Ramos (cell line): Measurements from ENCODE around the gene SELENOO.

ENCODE experiments used
- in situ Hi-C: fragments of 300-500 bp; cut with MboI; formaldehyde crosslinking; loops from one replicate; pipeline ENCODE4 v1.14.3; 2022; ENCODE audit warnings: low sequenced_read_pairs; ENCODE audit not compliant: unreplicated experiment

The SELENOO gene

DNA sequence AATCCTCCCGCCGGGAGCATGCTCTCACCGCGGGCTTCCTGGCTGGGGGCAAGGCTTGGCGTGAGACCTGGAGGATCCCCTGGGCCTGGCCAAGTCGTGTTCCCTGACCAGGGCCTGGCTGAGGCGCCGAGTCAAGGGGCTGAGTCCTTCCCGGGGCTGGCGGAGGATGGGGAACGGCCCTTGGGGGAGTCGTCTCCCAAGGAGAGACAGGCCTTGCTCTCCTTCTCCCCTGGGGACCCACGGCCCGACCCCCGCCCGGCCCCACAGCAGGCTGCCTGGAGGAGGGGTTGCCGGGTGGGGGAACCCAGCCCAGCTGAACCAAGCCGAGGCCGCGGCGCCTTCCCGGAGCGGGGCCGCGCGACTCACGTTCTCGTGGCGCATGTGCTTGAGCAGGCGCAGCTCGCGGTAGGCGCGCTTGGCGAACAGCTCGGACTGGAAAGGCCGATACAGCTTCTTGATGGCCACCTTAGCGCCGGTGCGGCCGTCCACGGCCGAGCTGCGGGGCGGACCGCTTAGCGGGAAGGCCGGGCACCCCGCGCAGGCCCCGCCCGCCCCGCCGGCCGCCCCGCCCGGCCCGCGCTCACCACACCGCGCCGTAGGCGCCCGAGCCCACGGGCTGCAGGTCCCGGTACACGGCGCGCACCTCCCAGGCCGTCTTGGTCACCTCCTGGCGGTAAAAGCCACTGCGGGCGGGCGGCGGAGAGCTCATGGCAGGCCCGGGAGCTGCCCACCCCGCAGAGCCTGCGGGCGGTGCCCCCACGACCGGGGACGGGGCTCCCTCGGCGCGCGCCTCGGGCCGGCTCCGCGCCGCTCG is 60.2 kb downstream of the SELENOO start:
- in situ Hi-C loops = no loop called here

DNA sequence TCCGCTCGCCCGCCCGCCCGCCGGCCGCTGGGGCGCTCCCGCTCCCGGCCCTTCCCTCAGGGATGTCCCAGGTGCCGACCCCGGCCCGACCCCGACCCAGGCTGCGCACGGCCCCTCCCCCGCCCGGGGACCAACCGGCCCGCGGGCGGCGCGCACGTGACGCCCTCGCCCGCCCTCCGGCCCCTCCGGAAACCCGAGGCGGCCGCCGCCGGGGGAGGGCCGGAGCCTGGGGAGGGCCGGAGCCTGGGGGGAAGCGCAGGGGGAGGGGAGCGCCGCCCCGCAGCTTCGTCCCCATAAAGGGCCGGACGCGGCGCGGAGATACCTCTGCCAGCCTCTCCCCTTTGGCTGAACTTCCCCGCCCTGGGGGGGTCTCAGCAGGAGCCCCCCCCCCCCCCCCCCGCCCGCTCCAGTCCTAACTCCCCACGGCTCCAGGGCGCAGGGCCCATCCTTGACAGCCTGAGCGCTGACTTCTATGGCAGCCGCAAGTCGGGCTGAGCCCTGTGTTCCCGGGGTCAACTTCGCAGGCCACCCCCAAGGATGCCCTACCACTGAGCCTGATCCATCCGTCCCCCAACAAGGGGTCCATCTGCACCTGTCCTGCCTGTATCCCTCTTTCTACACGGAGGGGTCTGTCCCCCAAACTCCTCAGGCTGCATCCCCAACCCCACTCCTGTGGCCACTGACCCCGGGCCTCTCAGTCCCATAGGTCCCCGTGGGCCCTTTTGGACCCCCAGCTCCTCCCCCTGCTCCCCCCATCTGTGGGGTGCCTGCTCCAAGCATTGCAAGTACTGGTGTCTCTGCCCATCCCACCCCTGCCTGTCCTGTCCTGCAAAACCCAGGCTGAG is 61.0 kb downstream of the SELENOO start, which contains the start of gene MAPK12:
MAPK12 (minus strand) TSS at position 69 of the 845 bp plus-strand sequence. CDS start 174 bp downstream, outside the sequence.
- in situ Hi-C loops = no loop called here

DNA sequence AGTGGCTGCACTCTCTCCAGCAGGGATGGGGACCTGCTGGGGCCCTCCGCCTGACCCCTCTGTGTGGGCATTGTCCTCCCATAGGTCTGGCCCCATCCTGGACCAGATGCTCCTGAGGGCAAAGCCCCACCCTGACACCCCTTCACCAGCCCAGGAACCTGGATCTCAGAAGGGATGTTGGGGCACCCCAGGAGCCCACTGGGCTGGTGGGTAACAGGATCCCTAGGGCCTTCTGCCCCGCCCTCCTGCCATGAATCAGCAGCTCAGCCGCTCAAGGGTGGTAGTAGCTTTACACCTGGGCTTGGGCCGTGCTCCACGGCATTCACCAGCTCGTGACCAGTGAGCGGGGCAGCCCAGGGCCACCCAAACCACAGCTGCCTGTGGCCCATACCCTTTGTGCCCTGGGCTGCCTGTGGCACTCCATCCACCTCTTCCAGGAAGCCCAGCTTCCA is 61.7 kb downstream of the SELENOO start:
- in situ Hi-C loops = no loop called here

DNA sequence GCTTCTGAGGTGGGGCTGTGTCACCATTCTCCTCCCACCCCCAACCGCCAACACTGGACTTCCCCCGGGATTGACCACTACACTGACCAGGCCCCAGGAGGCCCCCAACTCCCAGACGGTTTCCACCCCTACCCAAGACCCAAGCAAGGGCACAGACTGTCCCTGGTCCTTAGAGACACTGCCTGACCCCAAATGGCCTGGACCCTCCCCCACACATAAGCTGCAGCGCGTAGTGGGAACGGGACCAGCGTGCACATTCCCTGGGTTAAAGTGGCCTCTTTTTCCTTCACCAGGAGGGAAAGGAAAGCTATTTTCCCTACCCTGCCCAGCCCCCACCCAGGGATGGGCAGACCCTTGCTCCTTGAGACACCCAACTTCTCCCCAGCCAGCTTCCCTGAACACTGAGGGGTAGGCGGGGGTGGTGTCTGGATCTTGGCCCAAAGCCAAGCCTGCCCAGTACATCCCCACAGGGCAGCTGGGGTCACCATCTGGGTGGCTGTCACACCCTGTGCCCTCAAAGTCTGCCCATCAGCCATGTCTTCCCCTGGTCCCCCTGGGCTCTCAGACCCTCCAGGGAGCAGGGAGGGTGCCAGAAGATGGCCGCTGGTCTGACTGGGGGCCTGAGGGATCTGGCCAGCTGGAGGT is 62.3 kb downstream of the SELENOO start:
- in situ Hi-C loops = no loop called here

DNA sequence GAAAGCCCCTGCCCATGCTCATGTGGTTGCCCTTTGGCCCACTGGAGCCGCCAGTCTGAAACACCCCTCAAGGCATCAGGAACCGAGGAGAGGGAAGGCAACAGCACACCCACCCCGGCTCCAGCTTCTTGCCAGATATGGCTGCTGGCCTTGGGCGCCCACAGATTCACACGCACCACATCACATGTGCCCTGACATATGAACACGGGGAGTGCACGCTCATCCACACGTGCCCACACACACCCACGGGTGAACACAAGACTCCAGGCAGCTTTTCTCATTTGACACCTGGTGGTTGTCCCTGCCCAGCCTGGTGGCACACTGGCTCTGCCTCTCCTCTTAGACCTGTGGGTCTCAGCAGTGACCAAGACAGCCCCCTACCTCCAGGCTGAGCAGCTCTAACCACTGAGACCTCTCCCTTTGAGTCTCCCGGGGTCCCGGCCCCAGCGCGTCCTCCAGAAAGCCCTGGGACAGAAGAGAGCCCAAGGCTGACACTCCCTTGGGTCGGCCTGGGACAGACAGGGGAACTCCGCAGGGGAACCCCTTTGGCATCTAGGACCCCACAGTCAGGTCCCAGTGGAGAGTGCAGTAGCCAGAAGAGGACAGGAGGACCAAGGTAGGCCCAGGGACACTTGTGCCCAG is 63.4 kb downstream of the SELENOO start:
- in situ Hi-C loops = no loop called here

DNA sequence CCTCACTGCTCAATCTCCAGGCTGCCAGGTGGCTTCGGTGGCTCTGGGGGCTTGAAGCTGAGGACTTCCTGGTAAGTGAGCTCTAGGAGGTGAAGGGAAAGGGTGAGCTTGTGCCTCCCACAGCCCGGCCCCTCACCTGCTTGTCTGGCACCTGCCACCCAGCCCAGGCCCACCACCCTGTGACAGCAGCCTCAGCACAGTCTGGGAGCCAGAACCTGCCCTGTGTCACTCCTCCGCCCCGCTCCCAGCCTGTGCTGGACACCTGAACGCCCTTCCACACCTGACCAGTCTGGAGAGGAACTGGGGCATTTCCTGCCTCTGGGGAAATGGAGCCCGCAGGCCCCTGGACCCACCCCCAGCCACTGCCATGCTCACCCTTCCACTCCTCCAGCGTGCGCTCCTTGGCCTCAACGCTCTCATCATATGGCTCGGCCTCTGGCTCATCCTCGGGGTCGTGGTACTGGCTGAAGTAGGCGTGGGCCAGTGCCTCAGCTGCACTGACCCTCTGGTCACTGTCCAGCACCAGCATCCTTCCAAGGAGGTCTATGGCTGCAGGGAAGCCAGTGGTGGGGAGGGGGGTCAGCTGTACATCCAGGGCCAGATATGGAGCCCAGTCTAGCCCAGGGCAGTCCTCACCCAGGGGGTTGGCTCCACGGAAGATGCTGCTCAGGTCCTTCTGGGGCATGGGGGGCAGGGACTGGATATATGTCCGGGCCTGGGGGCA is 64.3 kb downstream of the SELENOO start:
- in situ Hi-C loops = no loop called here

DNA sequence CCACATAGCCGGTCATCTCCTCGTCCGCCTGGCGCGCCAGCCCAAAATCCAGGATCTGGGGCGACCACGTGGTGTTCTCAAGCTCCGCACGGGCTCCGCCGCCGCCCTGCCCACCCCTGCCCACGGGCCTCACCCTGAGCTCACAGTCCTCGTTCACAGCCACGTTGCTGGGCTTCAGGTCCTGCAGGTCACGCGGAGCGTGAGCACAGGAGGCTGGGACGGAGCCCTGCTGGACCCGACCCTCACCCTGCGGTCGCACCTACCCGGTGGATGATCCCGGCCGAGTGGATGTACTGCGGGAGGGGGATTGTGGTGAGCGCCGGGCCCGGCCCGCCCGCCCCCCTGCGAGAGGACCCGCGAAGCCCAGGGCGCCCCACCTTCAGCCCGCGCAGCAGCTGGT is 66.2 kb downstream of the SELENOO start:
- in situ Hi-C loops = no loop called here
